Jurkat, Clone E6-1 (cell line): ENCODE results near the gene RNF220.

ENCODE experiments used
- DNase-seq: peaks from one replicate; pipeline ENCODE4 v3.0.0-alpha.2; 2011; ENCODE audit warnings: low read depth, low spot score
- H3K4me3 ChIP-seq: 2 replicates; pipeline ENCODE4 v1.5.1; 2011; ENCODE audit warnings: mild to moderate bottlenecking, low read length, control low read depth, moderate library complexity

The RNF220 gene

DNA sequence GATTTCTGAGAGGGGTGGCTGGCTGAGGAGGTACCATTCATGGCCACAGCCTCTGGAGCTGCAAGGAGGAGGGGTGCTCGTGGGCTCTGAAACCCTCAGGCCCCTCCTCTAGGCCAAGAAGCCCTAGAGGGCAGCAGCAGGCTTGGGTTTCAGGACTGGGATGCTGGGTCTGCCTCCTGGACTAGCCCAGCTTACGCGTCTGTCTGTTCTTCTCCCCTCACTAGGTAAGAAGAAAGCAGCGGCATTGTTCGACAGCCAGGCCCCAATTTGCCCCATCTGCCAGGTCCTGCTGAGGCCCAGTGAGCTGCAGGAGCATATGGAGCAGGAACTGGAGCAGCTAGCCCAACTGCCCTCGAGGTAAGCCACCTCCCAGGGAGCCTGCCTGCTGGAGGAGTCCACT lies 208.9 kb downstream of the RNF220 start:
- H3K4me3 ChIP-seq = no peak overlapping the region
- no peak for DNase-seq

DNA sequence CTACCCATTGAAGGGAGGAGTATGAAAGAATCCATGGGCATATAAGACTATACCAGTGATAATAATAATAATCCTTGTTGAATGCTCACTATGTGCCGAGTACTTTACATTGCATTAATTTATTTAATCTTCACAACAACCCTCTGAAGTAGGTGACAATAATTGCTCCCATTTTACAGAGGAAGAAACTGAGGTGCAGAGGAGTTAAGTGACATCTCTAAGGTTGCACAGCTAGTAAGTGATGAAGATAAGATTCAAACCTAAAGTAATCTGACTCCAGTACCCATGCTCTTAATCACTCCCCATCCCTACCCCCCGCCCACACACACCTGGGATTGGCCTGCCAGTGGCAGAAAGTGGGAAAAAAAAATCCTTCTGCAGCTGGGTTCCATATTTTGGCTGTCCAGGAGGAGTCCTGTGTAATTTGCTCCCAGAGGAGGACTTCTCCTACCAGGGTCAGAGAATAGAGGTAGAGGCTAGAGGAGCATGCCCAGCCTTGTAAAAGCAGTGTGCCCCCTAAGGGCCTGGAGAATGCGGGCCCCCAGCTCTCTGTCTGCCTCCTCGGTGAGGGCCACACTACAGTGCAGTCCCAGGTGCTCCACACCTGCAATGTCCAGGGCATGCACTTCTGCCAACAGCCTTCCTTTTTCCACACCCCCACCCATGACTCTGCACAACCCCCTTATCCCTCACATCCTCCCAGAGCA lies 211.4 kb downstream of the RNF220 start:
- no peak overlapping the region for H3K4me3 ChIP-seq
- DNase-seq = no peak

GRCh38 chr1:44616991-44617702 lies 212.1 kb downstream of the RNF220 start:
- no peak for DNase-seq
- H3K4me3 ChIP-seq = no peak overlapping the region

GRCh38 chr1:44617703-44618029 lies 212.6 kb downstream of the RNF220 start:
- no peak overlapping the region for H3K4me3 ChIP-seq
- no peak for DNase-seq

GRCh38 chr1:44619261-44619900 lies 214.3 kb downstream of the RNF220 start:
- no peak overlapping the region for H3K4me3 ChIP-seq
- no peak for DNase-seq

- DNase-seq = no peak
These were observed 215.0 kb downstream of the RNF220 start for GRCh38 chr1:44620072-44620471.

GRCh38 chr1:44621841-44622286 lies 216.8 kb downstream of the RNF220 start:
- DNase-seq = no peak
- H3K4me3 ChIP-seq = no peak overlapping the region

More at GRCh38 chr1:44620072-44620471, 215.0 kb downstream of the RNF220 start:
- H3K4me3 ChIP-seq = no peak overlapping the region

GRCh38 chr1:44624268-44624901 lies 219.3 kb downstream of the RNF220 start:
- DNase-seq = no peak
- H3K4me3 ChIP-seq = no peak overlapping the region

DNA sequence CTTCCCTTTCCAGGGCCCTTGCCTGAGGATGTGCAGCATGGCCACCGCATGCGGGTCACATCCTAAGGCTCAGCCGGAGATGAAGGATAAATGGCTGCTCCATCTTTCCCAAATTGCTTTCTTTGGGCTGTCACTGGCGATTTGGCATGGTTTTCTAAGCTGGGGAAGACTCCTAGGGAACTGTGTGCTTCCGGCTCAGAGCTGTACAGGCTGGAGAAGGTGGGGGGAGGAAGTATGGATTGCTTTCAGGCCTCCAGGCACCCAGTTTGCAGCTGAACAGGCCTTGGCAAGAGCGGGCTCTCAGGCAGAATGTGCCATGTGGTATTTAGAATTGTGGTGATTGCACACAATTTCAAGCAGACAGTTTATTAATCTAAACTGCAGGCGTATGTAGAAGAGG lies 220.3 kb downstream of the RNF220 start:
- DNase-seq = no peak
- H3K4me3 ChIP-seq = no peak overlapping the region

DNA sequence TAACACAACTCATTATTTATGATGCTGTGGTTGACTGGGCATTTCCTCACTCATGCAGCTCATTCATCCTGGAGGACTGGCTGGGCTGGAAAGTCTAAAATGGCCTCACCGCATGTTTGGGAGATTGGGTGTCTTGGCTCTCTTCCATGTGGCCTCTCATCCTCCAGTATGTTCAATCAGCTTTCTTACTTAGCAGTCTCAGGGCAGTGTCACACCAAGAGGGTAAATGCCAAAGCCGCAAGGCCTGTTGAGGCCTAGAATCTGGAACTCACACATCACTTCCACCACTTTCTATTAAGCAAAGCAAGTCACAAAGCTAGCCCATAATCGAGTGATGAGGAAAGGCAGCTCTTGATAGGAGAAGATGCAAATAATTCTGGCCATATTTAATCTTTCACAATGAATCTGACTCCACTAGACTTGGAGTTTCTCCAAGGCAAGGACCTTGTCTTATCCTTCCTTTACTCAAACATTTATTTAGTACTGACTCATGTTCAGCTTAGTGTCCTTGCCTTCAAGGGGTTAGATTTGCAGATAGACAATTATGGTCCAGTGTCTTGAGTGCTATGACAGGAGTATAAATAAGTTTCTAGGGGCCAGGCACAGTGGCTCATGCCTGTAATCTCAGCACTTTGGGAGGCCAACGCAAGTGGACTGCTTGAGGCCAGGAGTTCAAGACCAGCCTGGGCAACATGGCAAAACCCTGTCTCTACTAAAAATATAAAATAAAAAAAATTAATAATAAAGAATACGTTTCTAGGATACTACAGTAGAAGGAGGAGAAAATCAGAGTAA lies 224.1 kb downstream of the RNF220 start:
- no peak for DNase-seq
- no peak overlapping the region for H3K4me3 ChIP-seq

DNA sequence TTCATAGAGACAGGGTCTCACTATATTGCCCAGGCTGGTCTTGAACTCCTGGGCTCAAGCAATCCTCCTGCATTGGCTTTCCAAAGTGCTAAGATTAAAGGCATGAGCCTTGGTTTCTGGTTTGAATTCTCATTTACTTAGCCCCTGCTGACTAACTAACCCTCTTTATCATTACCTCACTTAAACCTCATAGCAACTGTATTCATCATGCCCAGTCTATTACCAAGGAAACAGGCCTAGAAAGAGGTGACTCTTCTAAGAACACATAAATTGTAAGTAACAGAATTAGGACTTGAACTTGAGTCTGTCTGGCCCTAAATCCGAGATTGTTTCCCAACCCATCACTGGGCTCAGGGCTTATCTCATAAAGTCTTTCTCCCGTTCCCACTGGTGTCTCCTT lies 225.1 kb downstream of the RNF220 start:
- DNase-seq = no peak
- no peak overlapping the region for H3K4me3 ChIP-seq

GRCh38 chr1:44631333-44631646 lies 226.2 kb downstream of the RNF220 start:
- DNase-seq = peak; percentile 9
- H3K4me3 ChIP-seq = peak overlapping the region; percentile 79

DNA sequence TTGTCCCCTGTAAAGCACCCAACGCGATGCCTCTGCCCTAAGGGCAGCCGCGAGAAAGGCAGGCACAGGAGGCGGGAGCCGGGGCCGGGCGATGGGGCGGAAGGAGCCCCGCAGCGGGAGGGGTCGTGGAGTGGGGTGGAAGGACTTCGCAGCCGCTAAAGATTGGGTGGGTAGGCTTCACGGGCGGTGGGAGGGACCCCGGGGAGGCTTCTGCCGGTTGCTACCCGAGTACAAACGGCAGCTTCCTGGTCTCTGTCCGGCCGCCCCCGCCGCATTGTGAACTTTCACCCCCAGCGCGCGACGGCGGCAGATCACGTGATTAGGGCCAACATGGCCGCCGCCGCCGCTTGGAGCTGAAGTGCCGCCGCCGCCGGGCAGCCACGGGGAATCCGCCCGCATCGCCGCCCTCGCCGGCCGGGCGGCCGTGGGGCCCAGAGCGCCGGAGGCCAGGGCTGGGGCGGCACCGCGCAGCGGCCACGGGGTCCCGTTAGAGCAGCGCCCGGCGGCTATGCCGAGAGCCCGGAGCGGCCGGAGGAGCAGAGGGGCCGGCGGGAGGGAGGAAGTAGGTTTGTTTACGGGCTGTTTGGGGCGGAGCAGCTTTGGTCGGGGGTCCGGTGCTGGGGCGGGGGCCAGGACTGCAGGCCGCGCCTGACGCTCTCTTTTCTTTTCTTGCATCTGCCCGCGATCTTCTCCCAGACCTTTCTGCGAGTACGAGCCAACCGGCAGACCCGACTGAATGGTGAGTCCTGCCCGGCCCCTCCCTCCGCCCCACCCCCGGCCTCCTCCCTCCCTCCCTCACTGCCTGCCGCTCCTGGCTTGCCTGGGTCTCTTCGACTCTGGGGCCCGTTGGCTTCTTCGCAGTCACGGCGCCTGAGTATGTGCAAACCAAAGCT lies 226.8 kb downstream of the RNF220 start:
- DNase-seq = peak; percentile 79

DNA sequence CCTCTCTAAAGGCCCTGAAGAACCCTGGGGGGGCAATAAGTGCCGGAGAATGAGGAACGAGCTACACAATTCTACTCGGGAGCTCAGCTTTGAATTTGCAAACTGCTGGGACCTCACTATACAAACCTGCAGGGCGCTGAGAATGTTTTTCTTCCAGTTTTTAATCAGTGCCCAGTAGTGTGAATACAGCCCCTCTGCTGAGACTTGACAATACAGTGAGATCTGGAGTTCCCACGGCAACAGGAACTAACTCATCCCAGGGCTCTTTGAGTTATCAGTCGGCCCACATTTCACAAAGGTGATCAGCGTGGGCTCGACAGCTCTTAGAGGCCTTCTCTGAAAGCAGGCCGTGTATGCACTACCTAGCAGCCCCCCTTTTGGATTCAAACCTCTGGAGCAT lies 227.5 kb downstream of the RNF220 start:
- DNase-seq = no peak
- peak overlapping the region; percentile 79 for H3K4me3 ChIP-seq

More for the DNA sequence above, 226.8 kb downstream of the RNF220 start:
- H3K4me3 ChIP-seq = peak overlapping the region; percentile 79

- DNase-seq = no peak
- H3K4me3 ChIP-seq = no peak overlapping the region
These were observed 229.6 kb downstream of the RNF220 start for GRCh38 chr1:44634606-44635189.

DNA sequence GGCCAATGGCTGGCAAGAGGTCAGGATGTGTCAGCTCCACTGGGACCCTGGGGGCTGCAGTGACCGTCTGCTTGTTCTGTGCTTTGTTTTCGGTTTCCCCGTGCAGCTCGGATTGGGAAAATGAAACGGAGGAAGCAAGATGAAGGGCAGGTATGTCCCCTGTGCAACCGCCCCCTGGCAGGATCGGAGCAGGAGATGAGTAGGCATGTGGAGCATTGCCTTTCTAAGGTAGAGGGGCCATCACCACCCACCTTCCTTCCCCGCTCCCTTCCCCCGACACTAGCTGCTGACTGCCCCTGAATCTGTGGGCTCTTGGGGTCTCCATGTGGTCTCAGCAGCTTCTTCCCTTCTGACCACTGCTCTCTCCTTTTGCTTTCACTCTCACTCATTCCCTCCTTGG lies 230.4 kb downstream of the RNF220 start:
- no peak for DNase-seq
- H3K4me3 ChIP-seq = no peak overlapping the region

DNA sequence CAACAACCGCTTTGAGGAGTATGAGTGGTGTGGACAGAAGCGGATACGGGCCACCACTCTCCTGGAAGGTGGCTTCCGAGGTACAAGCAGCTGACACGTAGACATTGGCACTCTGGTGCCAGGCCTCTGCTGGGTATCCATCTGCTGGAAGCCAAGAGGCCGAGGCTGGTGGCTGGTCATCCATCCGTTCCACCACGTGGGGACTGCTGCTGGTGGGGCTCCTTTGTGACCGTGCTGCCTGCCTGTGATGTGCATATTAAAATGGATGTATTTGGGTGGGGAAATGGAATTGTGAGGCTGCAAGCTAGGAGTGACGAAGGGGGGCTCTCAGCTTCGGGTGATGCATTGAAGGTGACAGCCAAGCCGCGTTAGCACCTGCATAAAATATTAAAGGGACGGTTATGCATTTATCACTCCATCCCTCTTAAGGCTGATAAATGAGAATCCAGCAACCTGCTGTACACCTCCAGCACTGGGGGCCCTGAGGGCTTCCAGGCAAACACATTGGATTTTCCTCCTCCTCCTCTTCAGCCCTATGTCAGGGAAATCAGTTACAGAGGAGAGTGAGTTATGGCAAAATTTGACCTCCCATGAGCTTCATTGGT lies 231.1 kb downstream of the RNF220 start:
- no peak overlapping the region for H3K4me3 ChIP-seq
- DNase-seq = no peak
